Liver (tissue), 9 donors: ENCODE measurements around the gene SKOR1. TPM values are rescaled to one million over a fixed set of nuclear protein-coding genes. Genes with fewer than 3 reads are reported as not detected.

Experiments used
- DNase-seq: peaks from one replicate; pipeline ENCODE4 v3.0.0-alpha.2; 2017; ENCODE audit warnings: low spot score
- H3K27ac ChIP-seq, 2 donors: one replicate each; pipeline ENCODE4 v1.7.0; 2013; ENCODE audit warnings: inconsistent platforms in 2 of 2, low read length in 2 of 2, control low read depth in 1 of 2, low read depth in 1 of 2, mild to moderate bottlenecking in 1 of 2
- H3K27me3 ChIP-seq, 4 donors: one replicate each; pipeline versions ENCODE4 v1.6.1 to v1.7.0; 2013; ENCODE audit warnings: low read length in 3 of 4, inconsistent platforms in 1 of 4, mild to moderate bottlenecking in 1 of 4, moderate library complexity in 1 of 4; ENCODE audit not compliant: control insufficient read depth in 4 of 4, insufficient read depth in 4 of 4
- H3K36me3 ChIP-seq, 4 donors: one replicate each; pipeline versions ENCODE4 v1.6.1 to v1.7.0; 2013; ENCODE audit warnings: low read length in 3 of 4, mild to moderate bottlenecking in 3 of 4, low read depth in 1 of 4, moderate library complexity in 1 of 4; ENCODE audit not compliant: control insufficient read depth in 4 of 4, insufficient read depth in 3 of 4
- H3K4me1 ChIP-seq, 4 donors: one replicate each; pipeline versions ENCODE4 v1.6.1 to v1.7.0; 2013; ENCODE audit warnings: low read length in 3 of 4, mild to moderate bottlenecking in 3 of 4, moderate library complexity in 1 of 4; ENCODE audit not compliant: control insufficient read depth in 4 of 4, insufficient read depth in 4 of 4
- H3K4me3 ChIP-seq, 3 donors: one replicate each; pipeline versions ENCODE4 v1.6.1 to v1.7.0; 2013; ENCODE audit warnings: low read length in 3 of 3, control low read depth in 1 of 3, low read depth in 1 of 3, mild to moderate bottlenecking in 1 of 3
- H3K9ac ChIP-seq, 2 donors: one replicate each; pipeline ENCODE4 v1.7.0; 2013; ENCODE audit warnings: low read length in 2 of 2, mild to moderate bottlenecking in 2 of 2, moderate library complexity in 2 of 2, control low read depth in 1 of 2, low read depth in 1 of 2
- H3K9me3 ChIP-seq, 4 donors: one replicate each; pipeline versions ENCODE4 v1.6.1 to v1.7.0; 2013; ENCODE audit warnings: low read length in 3 of 4; ENCODE audit not compliant: control insufficient read depth in 4 of 4
- ATF3 ChIP-seq: IDR thresholded peaks from 2 replicates; pipeline ENCODE4 v1.6.1; 2016; ENCODE audit warnings: antibody characterized with exemption
- CTCF ChIP-seq: fragments of 150-350 bp; IDR thresholded peaks from 2 replicates; pipeline ENCODE4 v1.5.1; 2017; ENCODE audit warnings: improper control_type of control experiment, low read depth, low read length; ENCODE audit not compliant: missing input control
- FOXA1 ChIP-seq: IDR thresholded peaks from 2 replicates; pipeline ENCODE4 v1.6.1; 2016; ENCODE audit warnings: antibody characterized with exemption
- FOXA2 ChIP-seq: IDR thresholded peaks from 2 replicates; pipeline ENCODE4 v1.6.1; 2016; ENCODE audit warnings: antibody characterized with exemption
- HNF4A ChIP-seq, 2 donors: conservative IDR thresholded peaks; 2 replicates each; pipeline ENCODE4 v1.6.1; 2016; ENCODE audit warnings: antibody characterized with exemption in 2 of 2, mild to moderate bottlenecking in 2 of 2
- HNF4G ChIP-seq: IDR thresholded peaks from 2 replicates; pipeline ENCODE4 v1.6.1; 2016; ENCODE audit warnings: antibody characterized with exemption
- JUND ChIP-seq, 2 donors: IDR thresholded peaks; 2 replicates each; pipeline ENCODE4 v1.6.1; 2016; ENCODE audit warnings: antibody characterized with exemption in 2 of 2
- MAX ChIP-seq: IDR thresholded peaks from 2 replicates; pipeline ENCODE4 v1.6.1; 2016; ENCODE audit warnings: antibody characterized with exemption
- NR2F2 ChIP-seq: IDR thresholded peaks from 2 replicates; pipeline ENCODE4 v1.6.1; 2016; ENCODE audit warnings: antibody characterized with exemption
- RAD21 ChIP-seq, 2 donors: IDR thresholded peaks; 2 replicates each; pipeline ENCODE4 v1.6.1; 2016; ENCODE audit warnings: antibody characterized with exemption in 2 of 2, mild to moderate bottlenecking in 2 of 2
- REST ChIP-seq: IDR thresholded peaks from 2 replicates; pipeline ENCODE4 v1.6.1; 2016; ENCODE audit warnings: antibody characterized with exemption, mild to moderate bottlenecking
- RXRA ChIP-seq, 2 donors: IDR thresholded peaks; 2 replicates each; pipeline ENCODE4 v1.6.1; 2017 to 2018; ENCODE audit warnings: antibody characterized with exemption in 2 of 2, mild to moderate bottlenecking in 1 of 2
- SP1 ChIP-seq: IDR thresholded peaks from 2 replicates; pipeline ENCODE4 v1.6.1; 2018; ENCODE audit warnings: antibody characterized with exemption, mild to moderate bottlenecking
- TAF1 ChIP-seq: conservative IDR thresholded peaks from 2 replicates; pipeline ENCODE4 v1.6.1; 2016; ENCODE audit warnings: antibody characterized with exemption, mild to moderate bottlenecking
- YY1 ChIP-seq: IDR thresholded peaks from 2 replicates; pipeline ENCODE4 v1.6.1; 2016; ENCODE audit warnings: antibody characterized with exemption, mild to moderate bottlenecking
- WGBS: extraction: QIAGEN DNeasy Blood & Tissue Kit; methylation state at CpG from one replicate; pipeline ENCODE4 v1.1.7; 2013; 5-methylcytosine and 5-hydroxymethylcytosine counted together
- polyA plus RNA-seq, 2 donors: library from polyadenylated mRNA; stranded (reverse) in 1 of 2; unstranded in 1 of 2; fragments of 200-250 nt in 1 of 2; fragments of >200 nt in 1 of 2; fragmentation: Nextera tagmentation in 1 of 2; extraction: Ambion mirVana in 1 of 2; gene quantifications; one replicate each; pipeline versions ENCODE4 v1.2.1 to v1.2.3, GENCODE V29; 2013 to 2015
- total RNA-seq, 2 donors: library from RNA; depleted of rRNA; stranded (reverse); fragments of >200 nt; gene quantifications; one replicate each; pipeline ENCODE4 v1.2.3, GENCODE V29; 2014
- donor health status: healthy.
- donor health status: healthy.
- donor health status: healthy.
- donor health status: healthy.
- donor health status: healthy.

Gene SKOR1
- total and polyA plus RNA-seq, 4 donors, result 0.02 to 0.17 (median 0.05) TPM; not detected in 1

GRCh38 chr15:67873777-67874176 lies 48.5 kb downstream of the SKOR1 start:
- H3K9me3 ChIP-seq, result peaks cover 0 to 4% (median 0%) of the 10 kb centered on the region in 4 donors
- DNase-seq, result no peak
- TF ChIP-seq MAX (no peak), TAF1 (no peak), RAD21 (IDR thresholded peaks at IDR 0.05) (no peak), FOXA2 (no peak), YY1 (no peak), CTCF (no peak), ATF3 (no peak), SP1 (no peak), NR2F2 (no peak), FOXA1 (no peak), REST (no peak), HNF4A (conservative IDR thresholded peaks at IDR 0.05) (no peak), HNF4G (no peak), JUND (IDR thresholded peaks at IDR 0.05) (no peak)
- 92% methylated on average over 3 of the region's 3 CpGs for WGBS
- no peaks in the 10 kb centered on the region for H3K36me3 ChIP-seq
- H3K4me3 ChIP-seq, result no peak overlapping the region
- H3K4me1 ChIP-seq, result no peaks in the 10 kb centered on the region
- no peak overlapping the region for H3K9ac ChIP-seq
- no peaks in the 10 kb centered on the region for H3K27me3 ChIP-seq
- no peak overlapping the region for H3K27ac ChIP-seq

GRCh38 chr15:67878712-67879206 lies 53.5 kb downstream of the SKOR1 start:
- Histone ChIP-seq H3K36me3 (no peaks in the 10 kb centered on the region), H3K27me3 (no peaks in the 10 kb centered on the region), H3K4me3 (no peak overlapping the region), H3K9me3 (no peaks in the 10 kb centered on the region), H3K4me1 (peaks cover 0 to 7% (median 2%) of the 10 kb centered on the region in 4 donors), H3K9ac (no peak overlapping the region), H3K27ac (no peak overlapping the region)
- TF ChIP-seq YY1 (no peak), ATF3 (no peak), FOXA1 (no peak), RXRA (IDR thresholded peaks at IDR 0.05) (no peak)
- no peak for DNase-seq
- 92% methylated on average over 2 of the region's 2 CpGs for WGBS
